Measurements from ENCODE around the gene UIMC1.
"Not testable (repeated sequence)": the region's sequence is repeated elsewhere in the genome, so short reads cannot be mapped to it uniquely, and the experiment has no call there.

The UIMC1 gene
- total RNA-seq = 10.8 to 20.0 (median 16.4) reads per million in 18 experiments

- peak; percentile 84 to 91 for DNase-seq
These were observed at the start of gene UIMC1 for GRCh38 chr5:177006265-177006972. UIMC1 (minus strand) TSS chr5:177006779; CDS start chr5:176982615, 24,164 bp downstream.

DNA sequence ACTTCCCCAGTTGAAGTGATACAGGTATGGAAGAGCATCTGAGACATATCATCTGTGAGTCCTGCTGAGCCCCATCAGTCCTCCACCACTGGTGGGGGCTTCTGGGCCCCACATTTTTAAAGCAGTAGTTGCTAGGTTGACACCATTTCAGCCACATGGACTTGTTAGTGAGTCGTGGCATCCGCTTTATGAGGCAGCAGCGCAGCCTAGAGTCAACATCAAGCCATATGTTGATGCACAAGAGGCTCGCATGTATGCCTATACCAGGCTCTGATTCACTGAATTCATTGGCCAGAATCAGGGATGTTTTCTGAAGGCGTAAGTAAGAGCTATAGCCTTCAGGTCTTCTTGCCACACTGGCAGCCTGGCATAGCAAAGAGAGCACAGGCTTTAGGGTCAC, 42.7 kb upstream of the UIMC1 start:
- no peak for DNase-seq

GRCh38 chr5:177048531-177048930, 42.0 kb upstream of the UIMC1 start:
- DNase-seq = not testable (repeated sequence)

GRCh38 chr5:177045631-177046030, 39.1 kb upstream of the UIMC1 start:
- DNase-seq = no peak

DNA sequence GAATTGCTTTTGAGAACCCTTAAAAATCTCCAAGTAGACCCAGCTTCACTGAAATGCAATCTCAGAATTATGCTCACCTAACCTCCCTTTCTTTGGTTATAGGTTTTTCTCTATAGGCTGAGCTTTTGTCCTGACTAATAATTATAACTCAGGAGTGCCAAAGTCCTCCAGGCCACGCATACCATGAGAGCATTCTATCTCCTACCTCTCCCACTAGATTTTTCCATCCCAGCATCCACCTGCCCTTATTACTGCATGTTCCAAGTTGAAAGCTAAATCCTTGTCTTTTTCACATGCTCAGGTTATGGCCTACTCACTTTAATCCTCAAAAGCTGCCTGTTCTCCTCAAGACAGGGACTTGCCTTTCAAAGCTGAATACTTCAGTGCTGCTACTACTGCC, 38.1 kb upstream of the UIMC1 start:
- DNase-seq = no peak

DNA sequence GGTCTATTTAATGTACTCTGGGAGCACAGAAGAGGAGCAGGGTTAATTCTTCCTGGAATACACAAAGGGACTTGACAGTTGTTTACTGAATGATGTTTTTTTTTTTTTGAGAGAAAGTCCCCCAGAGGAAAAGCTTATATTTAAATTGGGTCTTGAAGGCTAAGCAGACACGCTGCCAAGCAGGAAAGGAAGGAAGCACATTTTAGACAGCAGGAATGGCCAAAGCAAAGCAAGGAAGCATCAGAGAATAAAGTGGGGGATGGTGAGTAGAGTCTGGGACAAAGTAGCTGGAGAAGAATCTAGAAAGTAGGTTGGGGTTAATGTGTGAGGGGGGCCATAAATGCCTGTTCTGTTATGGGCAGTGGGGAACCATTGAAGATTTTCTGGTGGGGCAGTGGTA, 37.4 kb upstream of the UIMC1 start:
- no peak for DNase-seq

DNA sequence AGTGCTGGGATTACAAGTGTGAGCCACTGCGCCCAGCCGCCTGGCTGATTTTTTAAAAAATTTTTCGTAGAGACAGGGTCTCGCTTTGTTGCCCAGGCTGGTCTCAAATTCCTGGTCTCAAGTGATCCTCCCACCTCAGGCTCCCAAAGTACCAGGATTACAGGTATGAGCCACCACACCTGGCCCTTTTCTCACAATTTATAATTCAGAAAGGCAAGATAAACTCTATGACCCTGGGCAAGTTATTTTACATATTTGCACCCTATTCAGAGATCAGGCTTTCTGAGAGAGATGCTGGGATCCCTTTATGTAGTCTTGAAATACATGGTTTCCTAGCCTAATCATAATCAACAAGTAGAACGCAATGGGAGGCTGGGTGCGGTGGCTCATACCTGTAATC, 36.5 kb upstream of the UIMC1 start:
- DNase-seq = no peak

DNA sequence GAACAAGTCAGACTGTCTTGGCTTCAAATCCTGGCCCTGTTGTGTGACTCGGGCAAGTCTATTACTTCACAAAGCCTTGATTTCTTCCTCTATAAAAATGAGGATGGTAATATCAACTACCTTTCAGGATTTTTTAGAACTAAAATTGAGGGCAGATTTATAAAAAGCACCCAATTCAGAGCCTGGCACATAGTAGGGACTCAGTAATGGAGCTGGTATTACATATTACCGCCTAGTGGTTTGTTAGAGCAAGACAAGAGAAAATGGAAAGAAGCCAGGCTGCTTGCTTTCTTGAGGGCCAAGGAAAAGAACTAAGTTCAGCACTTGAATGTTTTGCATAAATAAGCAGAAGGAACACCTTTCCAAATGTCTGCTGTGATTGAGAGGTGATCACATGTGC, 35.4 kb upstream of the UIMC1 start:
- no peak for DNase-seq

- no peak for DNase-seq
These were observed 34.3 kb upstream of the UIMC1 start for GRCh38 chr5:177040814-177041420.

DNA sequence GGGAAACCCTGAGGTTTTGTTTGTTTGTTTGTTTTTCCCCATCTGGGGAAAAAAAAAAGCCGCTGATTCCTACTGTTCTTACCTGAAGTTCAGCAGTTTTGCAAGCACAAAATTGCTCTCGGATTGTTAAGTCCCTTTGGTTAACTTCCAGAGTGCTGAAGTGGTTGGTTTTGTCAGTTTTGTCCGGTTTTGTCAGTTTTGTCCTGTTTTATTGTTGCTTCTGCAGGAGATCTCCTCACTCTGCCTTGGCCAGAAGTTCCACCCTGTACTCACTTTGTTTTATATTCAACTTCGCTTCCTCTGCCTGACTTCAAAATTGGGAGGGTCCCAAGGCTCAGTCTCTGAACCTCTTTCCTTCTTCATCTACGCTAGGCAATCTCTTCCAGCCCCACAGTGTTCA, 30.3 kb upstream of the UIMC1 start:
- no peak for DNase-seq

DNA sequence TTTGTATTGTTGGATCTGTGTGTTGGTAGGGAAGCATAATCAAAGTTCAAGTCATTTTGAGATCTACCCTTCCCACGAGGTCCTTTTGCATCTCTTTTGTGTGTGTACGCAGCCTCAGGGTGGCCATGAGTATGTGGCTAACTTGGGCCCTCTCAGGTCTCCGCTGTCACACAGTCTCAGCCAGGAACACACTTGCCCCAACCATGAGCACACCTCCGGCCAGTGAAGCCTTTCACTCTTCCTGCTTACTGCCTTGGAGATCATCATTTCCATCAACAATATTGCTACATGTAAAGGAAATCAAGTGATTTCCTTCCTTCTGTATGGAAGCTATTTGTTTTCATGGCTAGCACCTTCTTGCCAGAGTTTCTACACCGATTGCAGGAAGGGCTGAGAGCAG, 29.9 kb upstream of the UIMC1 start:
- no peak for DNase-seq

GRCh38 chr5:177035976-177036375, 29.4 kb upstream of the UIMC1 start:
- no peak for DNase-seq

DNA sequence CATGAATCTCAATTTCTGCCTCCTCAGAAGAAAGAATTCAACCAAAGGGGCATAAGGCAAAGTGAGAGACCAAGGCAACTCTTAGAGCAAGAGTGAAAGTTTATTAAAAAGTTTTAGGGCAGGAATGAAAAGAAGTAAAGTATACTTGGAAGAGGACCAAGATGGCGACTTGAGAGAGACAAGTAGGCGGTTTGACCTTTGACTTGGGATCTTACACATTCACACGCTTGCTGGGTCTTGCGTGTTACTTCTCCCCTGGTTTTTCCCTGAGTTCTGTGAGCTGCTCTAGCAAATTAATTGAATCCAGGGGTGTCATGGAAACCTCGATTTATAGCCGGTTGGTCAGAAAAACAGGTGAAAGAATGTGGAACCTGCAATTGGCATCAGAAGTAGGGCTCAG, 22.9 kb upstream of the UIMC1 start:
- no peak for DNase-seq

GRCh38 chr5:177027665-177028064, 21.1 kb upstream of the UIMC1 start:
- DNase-seq = no peak

DNA sequence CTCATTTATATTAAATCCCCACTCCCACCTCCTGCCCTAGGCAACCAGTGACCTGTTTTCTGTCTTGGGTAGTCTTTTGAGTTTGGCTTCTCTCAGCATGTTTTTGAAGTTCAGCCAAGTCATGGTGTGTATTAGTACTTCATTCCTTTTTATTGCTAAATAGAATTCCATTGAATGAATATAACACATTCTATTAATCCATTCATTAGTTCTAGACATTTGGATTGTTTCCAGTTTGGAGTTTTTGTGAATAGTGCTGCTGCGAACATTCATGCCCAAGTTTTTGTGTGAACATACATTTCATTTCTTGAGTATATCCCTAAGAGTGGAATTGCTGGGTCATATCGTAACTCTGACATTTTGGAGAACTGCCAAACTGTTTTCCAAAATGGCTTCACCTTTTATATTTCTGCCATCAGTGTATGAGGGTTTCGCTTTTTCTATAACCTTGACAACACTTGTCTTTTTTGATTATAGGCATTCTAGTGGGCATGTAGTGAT, 18.6 kb upstream of the UIMC1 start:
- DNase-seq = no peak

- DNase-seq = no peak
These were observed 18.0 kb upstream of the UIMC1 start for GRCh38 chr5:177024559-177024958.

- peak in 1 of 2 donors; percentile 4 for DNase-seq
These were observed 16.7 kb upstream of the UIMC1 start for GRCh38 chr5:177023303-177023664.

DNA sequence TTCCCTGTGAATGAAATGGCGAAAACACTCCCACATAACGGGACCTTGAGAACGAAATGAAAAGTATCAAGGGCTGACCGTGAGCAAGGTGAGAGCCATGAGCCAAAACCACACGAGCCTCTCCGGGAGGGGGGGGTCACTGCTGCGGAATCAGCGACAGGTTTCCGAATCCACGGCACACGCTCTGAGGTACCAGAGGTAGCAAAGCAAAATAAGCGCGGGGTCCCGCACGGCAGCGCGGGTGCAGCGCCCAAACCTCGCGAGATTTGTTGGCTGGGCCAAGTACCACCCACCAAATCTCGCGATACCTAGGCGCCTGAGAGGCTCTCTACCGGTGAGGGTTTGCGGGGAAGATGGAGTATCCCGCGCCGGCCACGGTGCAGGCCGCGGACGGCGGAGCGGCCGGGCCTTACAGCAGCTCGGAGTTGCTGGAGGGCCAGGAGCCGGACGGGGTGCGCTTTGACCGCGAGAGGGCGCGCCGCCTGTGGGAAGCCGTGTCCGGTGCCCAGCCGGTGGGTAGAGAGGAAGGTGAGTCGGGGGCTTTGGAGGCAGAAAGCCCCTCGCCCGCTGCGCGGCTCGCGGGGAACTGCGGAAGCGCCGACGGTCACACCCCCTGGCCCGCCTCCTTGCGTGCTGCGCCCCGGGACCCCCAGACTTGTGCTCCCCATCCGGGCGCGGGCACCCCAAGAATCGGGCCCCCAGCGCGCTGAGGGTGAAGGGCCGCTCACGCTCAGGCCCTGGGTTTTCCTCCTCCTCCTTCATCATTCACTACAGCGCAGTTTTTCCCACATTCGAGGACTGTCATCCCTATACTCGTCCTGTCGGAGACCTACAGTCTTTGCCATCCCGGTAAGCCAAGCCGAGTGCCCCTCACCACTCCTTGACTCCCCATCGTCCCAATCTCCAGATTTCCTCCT, 16.1 kb upstream of the UIMC1 start, which contains the start of gene ZNF346:
TSS of gene ZNF346 (plus strand) at position 311 of the 917 bp plus-strand sequence. CDS start at position 354, 43 bp downstream.
- peak; percentile 91 to 93 for DNase-seq

GRCh38 chr5:177020033-177020432, 13.5 kb upstream of the UIMC1 start:
- no peak for DNase-seq

DNA sequence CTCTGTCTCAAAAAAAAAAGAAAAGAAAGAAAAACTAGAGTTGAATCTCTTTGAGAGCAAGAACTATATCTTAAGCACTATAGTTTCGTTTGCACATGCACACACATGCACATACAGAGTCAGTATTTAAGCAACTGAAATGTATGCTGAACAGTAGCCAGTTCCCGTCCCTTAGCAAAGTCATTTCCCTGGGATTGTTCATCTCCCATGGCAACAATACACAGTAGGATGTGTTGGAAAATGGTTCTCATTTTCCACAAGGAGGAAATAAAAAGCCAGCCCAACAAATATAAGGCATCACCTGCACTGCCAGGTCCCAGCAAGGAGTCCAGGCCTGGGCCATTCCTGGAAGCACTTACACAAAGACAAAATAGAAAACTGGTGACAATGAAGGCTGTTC, 11.8 kb upstream of the UIMC1 start:
- DNase-seq = no peak

DNA sequence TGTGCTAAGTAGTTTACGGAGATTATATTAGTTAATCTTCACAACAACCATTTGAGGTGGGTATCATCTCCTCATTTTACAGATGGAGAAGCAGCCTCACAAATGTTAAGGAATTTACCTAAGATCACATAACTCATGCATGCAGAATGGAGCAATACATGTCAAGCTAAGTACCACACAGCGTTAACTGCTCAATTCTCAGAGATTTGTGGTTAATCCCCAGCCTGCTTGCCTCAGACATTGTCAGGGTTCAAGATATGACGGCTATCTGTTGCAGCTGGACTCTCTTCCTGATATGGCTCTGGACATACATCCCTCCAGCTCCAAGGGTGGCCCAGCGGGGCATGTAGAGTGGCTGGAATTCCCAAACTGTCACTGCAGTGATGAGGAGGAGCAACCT, 8.6 kb upstream of the UIMC1 start:
- DNase-seq = no peak

DNA sequence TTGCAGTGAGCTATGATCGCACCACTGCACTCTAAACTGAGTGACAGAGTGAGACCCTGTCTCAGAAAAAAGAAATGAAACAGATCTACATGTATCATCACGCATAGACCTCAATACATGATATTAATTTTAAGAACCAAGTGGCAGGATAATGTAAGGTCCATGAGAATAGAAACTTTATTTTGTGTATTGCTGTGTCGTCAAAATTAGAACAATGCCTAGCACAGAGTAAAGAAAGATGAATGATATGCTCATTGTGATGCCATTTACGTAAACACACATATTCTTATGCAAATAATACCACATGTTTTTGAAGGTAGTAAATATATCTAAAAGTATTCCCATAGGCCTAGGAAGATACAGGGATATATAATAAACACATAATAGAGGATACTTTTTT, 3.6 kb upstream of the UIMC1 start:
- no peak for DNase-seq

GRCh38 chr5:177008716-177009115, 2.1 kb upstream of the UIMC1 start:
- DNase-seq = peak in 1 of 2 donors; percentile 23
